CD8-positive, alpha-beta memory T cell (primary cell): ENCODE data around the gene PRKCB. TPM values are rescaled to one million over a fixed set of nuclear protein-coding genes. Genes with fewer than 3 reads are reported as not detected.
A peak's percentile ranks its signal among the peaks of the same experiment; 100 is the strongest.

ENCODE experiments used
- CTCF ChIA-PET: fragments of 350-600 bp; sonication (Branson Sonifier 250); formaldehyde crosslinking; loops from one replicate; lab custom pipeline; 2021; ENCODE audit warnings: antibody characterized with exemption; lab: Charles Lee
- POLR2A ChIA-PET: fragments of 350-600 bp; sonication (Branson Sonifier 250); formaldehyde crosslinking; loops from one replicate; lab custom pipeline; 2021; ENCODE audit warnings: antibody characterized with exemption; lab: Charles Lee
- DNase-seq, 5 donors: peaks; one replicate each; pipeline versions ENCODE4 v3.0.0 to v3.0.0-alpha.2; 2020 to 2022; ENCODE audit warnings: mixed read lengths in 1 of 5
- H3K27ac ChIP-seq: one replicate; pipeline ENCODE4 v1.7.0; 2013; ENCODE audit warnings: low read depth, mild to moderate bottlenecking, low read length, moderate library complexity
- H3K27me3 ChIP-seq: 2 replicates; pipeline ENCODE4 v1.7.0; 2013; ENCODE audit warnings: low read length, mild to moderate bottlenecking; ENCODE audit not compliant: insufficient read depth, poor library complexity, severe bottlenecking
- H3K36me3 ChIP-seq: 2 replicates; pipeline ENCODE4 v1.7.0; 2013; ENCODE audit warnings: mild to moderate bottlenecking, low read length, moderate library complexity; ENCODE audit not compliant: insufficient read depth
- H3K4me1 ChIP-seq: 2 replicates; pipeline ENCODE4 v1.7.0; 2013; ENCODE audit warnings: mild to moderate bottlenecking, low read length, moderate library complexity; ENCODE audit not compliant: insufficient read depth
- H3K4me3 ChIP-seq: 2 replicates; pipeline ENCODE4 v1.7.0; 2013; ENCODE audit warnings: mild to moderate bottlenecking, low read length
- H3K9me3 ChIP-seq: 2 replicates; pipeline ENCODE4 v1.7.0; 2013; ENCODE audit warnings: mild to moderate bottlenecking, low read length
- H3K27ac Mint-ChIP-seq, 8 donors: one replicate each; pipeline ENCODE4 v1.8.0; 2020 to 2021; ENCODE audit warnings: mixed read lengths in 8 of 8, mild to moderate bottlenecking in 6 of 8, inconsistent platforms in 3 of 8, moderate library complexity in 3 of 8
- H3K27me3 Mint-ChIP-seq, 2 donors: one replicate each; pipeline ENCODE4 v1.8.0; 2020 to 2021; ENCODE audit warnings: mixed read lengths in 2 of 2, mild to moderate bottlenecking in 1 of 2, moderate library complexity in 1 of 2
- H3K36me3 Mint-ChIP-seq, 3 donors: one replicate each; pipeline ENCODE4 v1.8.0; 2020 to 2021; ENCODE audit warnings: mixed read lengths in 3 of 3, inconsistent platforms in 1 of 3, mild to moderate bottlenecking in 1 of 3
- H3K4me1 Mint-ChIP-seq, 3 donors: one replicate each; pipeline ENCODE4 v1.8.0; 2020 to 2021; ENCODE audit warnings: mixed read lengths in 3 of 3, inconsistent platforms in 1 of 3, mild to moderate bottlenecking in 1 of 3
- H3K4me3 Mint-ChIP-seq, 7 donors: one replicate each; pipeline ENCODE4 v1.8.0; 2020 to 2021; ENCODE audit warnings: mixed read lengths in 7 of 7, mild to moderate bottlenecking in 6 of 7, moderate library complexity in 4 of 7, inconsistent platforms in 2 of 7
- H3K9me3 Mint-ChIP-seq, 5 donors: one replicate each; pipeline ENCODE4 v1.8.0; 2020 to 2022; ENCODE audit warnings: mixed read lengths in 5 of 5, mild to moderate bottlenecking in 3 of 5, moderate library complexity in 2 of 5, inconsistent platforms in 1 of 5
- polyA plus RNA-seq: library from polyadenylated mRNA; unstranded; fragments of 300-500 nt; fragmentation: Illumina TruSeq; gene quantifications from one replicate; pipeline ENCODE4 v1.2.3, GENCODE V29; 2021
- total RNA-seq, 2 experiments: library from RNA; stranded (reverse); gene quantifications; one replicate each; pipeline ENCODE4 v1.2.3, GENCODE V29; 2021

The PRKCB gene
- 10 to 100 TPM; 96.5 to 98.2 TPM for total RNA-seq
- 136 TPM for polyA plus RNA-seq

DNA sequence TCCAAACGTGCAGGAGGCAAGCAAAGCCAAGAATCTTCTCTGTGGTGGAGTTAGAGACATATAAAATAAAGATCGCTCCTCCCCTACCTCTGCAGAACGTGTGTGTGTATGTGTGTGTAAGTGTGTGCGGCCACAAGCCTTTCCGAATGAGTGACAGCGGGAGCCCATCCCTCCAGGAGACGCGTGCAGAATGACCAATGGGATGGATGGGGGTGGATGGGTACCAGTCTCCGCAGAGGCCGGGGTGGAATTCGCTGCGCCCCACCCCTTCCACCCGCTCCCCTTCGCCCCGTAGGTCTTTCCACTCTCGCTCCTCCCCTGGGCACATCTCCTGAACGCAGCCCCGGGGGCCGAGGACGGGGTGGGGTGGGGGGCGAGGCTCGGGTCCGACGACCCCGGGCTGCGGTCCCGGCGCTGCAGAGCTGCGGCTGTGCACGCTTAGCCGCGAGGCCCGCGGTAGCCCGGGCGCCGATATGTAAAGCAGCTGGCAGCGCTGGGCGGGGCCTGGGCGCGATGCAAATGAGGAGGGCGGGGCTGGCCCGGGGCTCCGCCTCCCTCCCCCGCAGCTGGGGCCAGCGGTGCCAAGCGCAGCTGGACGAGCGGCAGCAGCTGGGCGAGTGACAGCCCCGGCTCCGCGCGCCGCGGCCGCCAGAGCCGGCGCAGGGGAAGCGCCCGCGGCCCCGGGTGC, at the start of gene PRKCB:
TSS of gene PRKCB (plus strand) at position 594 of the 688 bp plus-strand sequence.
- H3K36me3 Mint-ChIP-seq = peaks cover 4 to 23% (median 8%) of the 10 kb centered on the region in 3 donors
- H3K9me3 Mint-ChIP-seq = peaks cover 0 to 6% (median 2%) of the 10 kb centered on the region in 5 donors
- no peaks in the 10 kb centered on the region for H3K36me3 ChIP-seq
- H3K27ac ChIP-seq = peak within 1 kb of the TSS; percentile 69
- peaks cover 48 to 57% (median 51%) of the 10 kb centered on the region in 3 donors for H3K4me1 Mint-ChIP-seq
- peak within 1 kb of the TSS; percentile 88 to 100 (median 97) for H3K4me3 Mint-ChIP-seq
- H3K4me1 ChIP-seq = peaks cover 61% of the 10 kb centered on the region
- H3K4me3 ChIP-seq = peak within 1 kb of the TSS; percentile 84
- ChIA-PET CTCF (interaction anchor here (0.6 to 3.9 kb wide), 6 partner anchors 8 to 175 kb away, joined by 3 to 24 read pairs (median 4); no protein-coding TSS in a partner anchor), POLR2A (interaction anchor here (1.0 to 1.1 kb wide), 2 partner anchors 8 to 11 kb away, joined by 4 to 13 read pairs; no protein-coding TSS in a partner anchor)
- peaks cover 0 to 2% of the 10 kb centered on the region in 2 donors for H3K27me3 Mint-ChIP-seq
- peak; percentile 87 to 92 (median 88) for DNase-seq
- no peaks in the 10 kb centered on the region for H3K9me3 ChIP-seq
- peak within 1 kb of the TSS; percentile 71 to 98 (median 91) for H3K27ac Mint-ChIP-seq
- no peaks in the 10 kb centered on the region for H3K27me3 ChIP-seq

DNA sequence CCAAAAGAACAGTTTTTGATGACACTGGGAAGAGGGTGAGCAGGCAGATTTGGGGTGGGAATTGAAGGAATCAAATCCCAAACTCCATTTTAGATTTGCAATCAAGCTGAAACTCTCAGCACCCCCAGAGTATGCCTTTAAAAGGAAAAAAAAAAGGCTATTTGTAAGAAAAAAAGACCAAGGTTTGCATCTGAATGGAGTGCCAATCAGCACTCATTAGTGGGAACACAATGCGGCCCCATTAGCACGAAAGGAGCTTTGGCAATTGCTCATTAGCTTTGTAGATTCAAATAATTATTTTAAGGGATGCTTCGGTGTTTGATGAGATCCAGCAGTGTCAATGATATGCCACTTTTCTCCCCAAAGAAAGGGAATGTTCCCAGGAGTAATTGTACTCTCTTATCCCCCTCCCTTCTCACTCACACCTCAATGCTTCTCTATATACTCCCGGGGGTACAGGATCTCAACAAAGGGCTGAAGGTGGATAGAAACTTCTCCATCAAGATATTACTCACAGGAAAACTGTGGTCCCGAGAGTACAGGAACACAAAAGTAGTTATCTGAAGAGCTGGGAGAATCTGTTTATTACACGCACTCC, 48.7 kb upstream of the PRKCB start:
- no peak overlapping the region for H3K4me3 Mint-ChIP-seq
- peak overlapping the region in 1 of 8 donors; percentile 36 for H3K27ac Mint-ChIP-seq
- ChIA-PET CTCF (no interaction called here), POLR2A (no interaction called here)
- H3K4me1 Mint-ChIP-seq = no peaks in the 10 kb centered on the region
- peaks cover 5 to 33% of the 10 kb centered on the region in 2 donors for H3K27me3 Mint-ChIP-seq
- Histone ChIP-seq H3K9me3 (no peaks in the 10 kb centered on the region), H3K4me1 (no peaks in the 10 kb centered on the region), H3K4me3 (no peak overlapping the region), H3K27me3 (no peaks in the 10 kb centered on the region), H3K36me3 (no peaks in the 10 kb centered on the region), H3K27ac (no peak overlapping the region)
- H3K36me3 Mint-ChIP-seq = peaks cover 0 to 4% (median 0%) of the 10 kb centered on the region in 3 donors
- H3K9me3 Mint-ChIP-seq = no peaks in the 10 kb centered on the region
- DNase-seq = no peak

GRCh38 chr16:23788685-23789084, 47.1 kb upstream of the PRKCB start:
- Histone ChIP-seq H3K4me3 (no peak overlapping the region), H3K27ac (no peak overlapping the region), H3K27me3 (no peaks in the 10 kb centered on the region), H3K4me1 (no peaks in the 10 kb centered on the region), H3K36me3 (no peaks in the 10 kb centered on the region), H3K9me3 (no peaks in the 10 kb centered on the region)
- no peak for DNase-seq
- H3K27ac Mint-ChIP-seq = no peak overlapping the region
- peaks cover 0 to 4% (median 0%) of the 10 kb centered on the region in 3 donors for H3K36me3 Mint-ChIP-seq
- no peaks in the 10 kb centered on the region for H3K4me1 Mint-ChIP-seq
- H3K4me3 Mint-ChIP-seq = no peak overlapping the region
- peaks cover 5 to 23% of the 10 kb centered on the region in 2 donors for H3K27me3 Mint-ChIP-seq
- no peaks in the 10 kb centered on the region for H3K9me3 Mint-ChIP-seq
- ChIA-PET POLR2A (no interaction called here), CTCF (interaction anchor here (1.1 kb wide), 1 partner anchor 12 kb away, joined by 3 read pairs; no protein-coding TSS in a partner anchor)

DNA sequence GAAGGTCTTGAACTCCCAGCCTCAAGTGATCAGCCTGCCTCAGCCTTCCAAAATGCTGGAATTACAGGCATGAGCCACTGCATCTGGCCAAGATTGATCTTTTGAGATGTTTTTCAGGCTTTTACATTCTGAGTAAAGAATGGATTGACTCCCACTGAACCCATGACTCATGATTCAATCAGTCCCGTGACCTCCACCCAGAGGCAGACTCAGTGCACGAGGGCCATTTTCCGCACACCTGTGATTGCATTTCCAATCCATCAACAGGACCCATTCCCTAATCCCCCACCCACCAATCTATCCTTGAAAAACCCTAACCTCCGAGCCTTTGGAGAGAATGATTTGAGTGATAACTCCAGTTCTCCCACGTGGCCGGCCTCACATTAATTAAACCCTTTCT, 40.4 kb upstream of the PRKCB start:
- no peaks in the 10 kb centered on the region for H3K9me3 Mint-ChIP-seq
- Histone ChIP-seq H3K36me3 (no peaks in the 10 kb centered on the region), H3K9me3 (no peaks in the 10 kb centered on the region), H3K27me3 (no peaks in the 10 kb centered on the region), H3K4me1 (no peaks in the 10 kb centered on the region), H3K4me3 (no peak overlapping the region), H3K27ac (no peak overlapping the region)
- no peaks in the 10 kb centered on the region for H3K4me1 Mint-ChIP-seq
- POLR2A ChIA-PET = no interaction called here
- CTCF ChIA-PET = interaction anchor here (1.4 to 1.6 kb wide), 2 partner anchors 8 to 215 kb away, joined by 6 read pairs; no protein-coding TSS in a partner anchor
- no peaks in the 10 kb centered on the region for H3K36me3 Mint-ChIP-seq
- no peak for DNase-seq
- H3K27me3 Mint-ChIP-seq = peaks cover 0 to 2% of the 10 kb centered on the region in 2 donors
- H3K4me3 Mint-ChIP-seq = no peak overlapping the region
- no peak overlapping the region for H3K27ac Mint-ChIP-seq

DNA sequence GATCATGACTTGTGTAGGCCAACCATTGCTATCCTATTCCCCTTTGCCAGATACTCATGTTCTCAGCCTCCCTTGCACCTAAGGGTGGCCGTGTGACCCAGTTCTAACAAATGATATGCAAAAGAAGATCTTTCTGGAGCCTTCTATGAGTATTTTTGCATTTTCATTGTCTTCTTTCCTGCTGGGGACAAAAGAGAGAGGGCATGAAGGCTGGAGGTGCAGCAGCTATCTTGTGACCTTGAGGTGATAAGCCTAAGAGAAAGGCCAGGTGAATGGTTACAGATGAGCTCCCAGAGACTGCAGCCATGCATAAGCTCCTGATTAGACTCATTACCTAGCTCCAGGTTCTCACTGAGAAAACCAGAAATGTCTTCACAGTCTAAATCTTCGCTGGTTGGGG, 38.8 kb upstream of the PRKCB start:
- Mint-ChIP-seq H3K27me3 (peaks cover 0 to 2% of the 10 kb centered on the region in 2 donors), H3K36me3 (no peaks in the 10 kb centered on the region), H3K27ac (peak overlapping the region in 1 of 8 donors; percentile 17), H3K4me1 (peaks cover 0 to 4% (median 4%) of the 10 kb centered on the region in 3 donors), H3K4me3 (no peak overlapping the region), H3K9me3 (no peaks in the 10 kb centered on the region)
- Histone ChIP-seq H3K27me3 (no peaks in the 10 kb centered on the region), H3K36me3 (no peaks in the 10 kb centered on the region), H3K27ac (no peak overlapping the region), H3K4me3 (no peak overlapping the region), H3K4me1 (no peaks in the 10 kb centered on the region), H3K9me3 (no peaks in the 10 kb centered on the region)
- ChIA-PET CTCF (interaction anchor here (1.4 to 13.2 kb wide), 3 partner anchors 39 to 239 kb away, joined by 4 to 261 read pairs (median 4); partner anchors contain the start of gene PRKCB), POLR2A (no interaction called here)
- DNase-seq = no peak

- H3K4me3 ChIP-seq = no peak overlapping the region
- Mint-ChIP-seq H3K27me3 (no peaks in the 10 kb centered on the region), H3K4me3 (no peak overlapping the region), H3K9me3 (no peaks in the 10 kb centered on the region), H3K27ac (no peak overlapping the region), H3K4me1 (peaks cover 11 to 16% (median 11%) of the 10 kb centered on the region in 3 donors), H3K36me3 (no peaks in the 10 kb centered on the region)
- H3K4me1 ChIP-seq = no peaks in the 10 kb centered on the region
- no peak overlapping the region for H3K27ac ChIP-seq
- H3K36me3 ChIP-seq = no peaks in the 10 kb centered on the region
- ChIA-PET POLR2A (no interaction called here), CTCF (interaction anchor here (0.7 to 13.2 kb wide), 12 partner anchors 10 to 452 kb away, joined by 3 to 261 read pairs (median 4); partner anchors contain the start of gene PRKCB)
- DNase-seq = peak; percentile 59 to 84 (median 69)
- no peaks in the 10 kb centered on the region for H3K9me3 ChIP-seq
- no peaks in the 10 kb centered on the region for H3K27me3 ChIP-seq
Observed at GRCh38 chr16:23801378-23801777, 34.4 kb upstream of the PRKCB start.

DNA sequence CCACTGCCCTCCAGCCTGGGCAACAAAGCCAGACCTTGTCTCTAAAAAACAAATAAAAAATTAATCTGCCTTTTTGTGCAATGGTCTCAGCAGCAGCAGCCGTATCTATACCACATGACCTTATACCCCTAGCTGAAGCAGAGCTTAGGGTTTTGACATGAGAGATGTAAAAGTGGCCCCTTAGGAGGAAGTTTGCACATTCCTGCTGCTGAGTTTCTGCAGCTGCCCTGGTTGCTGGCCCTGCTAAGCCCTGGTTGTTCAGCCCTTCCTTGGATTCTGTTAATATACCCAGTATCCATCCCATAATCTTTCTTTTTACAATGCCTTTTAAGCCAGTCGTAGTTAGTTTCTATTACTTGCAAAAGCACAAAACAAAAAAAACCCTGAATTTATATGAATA, 33.0 kb upstream of the PRKCB start:
- Histone ChIP-seq H3K27ac (no peak overlapping the region), H3K4me1 (no peaks in the 10 kb centered on the region), H3K36me3 (no peaks in the 10 kb centered on the region), H3K9me3 (no peaks in the 10 kb centered on the region), H3K4me3 (no peak overlapping the region), H3K27me3 (no peaks in the 10 kb centered on the region)
- no peak overlapping the region for H3K4me3 Mint-ChIP-seq
- no peak for DNase-seq
- no peaks in the 10 kb centered on the region for H3K36me3 Mint-ChIP-seq
- no peak overlapping the region for H3K27ac Mint-ChIP-seq
- peaks cover 11 to 16% (median 11%) of the 10 kb centered on the region in 3 donors for H3K4me1 Mint-ChIP-seq
- H3K9me3 Mint-ChIP-seq = no peaks in the 10 kb centered on the region
- ChIA-PET POLR2A (no interaction called here), CTCF (interaction anchor here (0.6 to 13.2 kb wide), 36 partner anchors 8 to 702 kb away, joined by 3 to 261 read pairs (median 6); partner anchors contain the start of gene PRKCB)
- peaks cover 0 to 3% of the 10 kb centered on the region in 2 donors for H3K27me3 Mint-ChIP-seq
